Adrenal gland (tissue), 12 donors: Measurements from ENCODE around the gene CDIP1. TPM values are rescaled to one million over a fixed set of nuclear protein-coding genes. Genes with fewer than 3 reads are reported as not detected.

ENCODE experiments used
- DNase-seq, 7 donors: peaks; one replicate each; pipeline ENCODE4 v3.0.0-alpha.2; 2019 to 2020
- H3K27ac ChIP-seq, 5 donors: fragments of 200-600 bp; sonication (generic) in 4 of 5; 1 replicate in 3 of 5; 2 replicates in 2 of 5; pipeline versions ENCODE4 v1.5.1 to v1.8.0; 2016 to 2020; ENCODE audit warnings: mild to moderate bottlenecking in 1 of 5
- H3K27me3 ChIP-seq: fragments of 200-600 bp; 2 replicates; pipeline ENCODE4 v1.8.0; 2021
- H3K36me3 ChIP-seq, 2 donors: fragments of 200-600 bp; replicated peaks in 1 of 2; 1 replicate in 1 of 2; 2 replicates in 1 of 2; pipeline versions ENCODE4 v1.5.1 to v1.8.0; 2018 to 2022
- H3K4me1 ChIP-seq, 2 donors: fragments of 200-600 bp; replicated peaks in 1 of 2; 1 replicate in 1 of 2; 2 replicates in 1 of 2; pipeline versions ENCODE4 v1.5.1 to v1.8.0; 2018 to 2021
- H3K4me3 ChIP-seq, 4 donors: fragments of 200-600 bp; sonication (generic) in 3 of 4; one replicate each; pipeline ENCODE4 v1.5.1; 2016 to 2018
- H3K9me3 ChIP-seq, 3 donors: fragments of 200-600 bp; sonication (generic) in 1 of 3; replicated peaks in 1 of 3; 1 replicate in 2 of 3; 2 replicates in 1 of 3; pipeline versions ENCODE4 v1.5.1 to v1.8.0; 2016 to 2021
- POLR2A ChIP-seq, 2 donors: fragments of 450-650 bp; IDR thresholded peaks; one replicate each; pipeline ENCODE4 v1.6.1; 2017; ENCODE audit warnings: antibody characterized with exemption in 2 of 2, mild to moderate bottlenecking in 2 of 2, moderate library complexity in 1 of 2
- WGBS, 4 donors: extraction: QIAGEN DNeasy Blood & Tissue Kit in 2 of 4; methylation state at CpG; one replicate each; pipeline versions ENCODE4 v1.1.5 to v1.1.7; 2013 to 2017; 5-methylcytosine and 5-hydroxymethylcytosine counted together
- intact Hi-C, 2 donors: fragments of 100-400 bp; cut with DNase I; formaldehyde crosslinking; loops; one replicate each; pipeline versions ENCODE4 v1.14.1 to v1.15.0; 2022 to 2023
- polyA plus RNA-seq, 3 donors: library from polyadenylated mRNA; stranded (reverse); fragments of 200-250 nt in 2 of 3; fragments of 350-450 nt in 1 of 3; fragmentation: Illumina TruSeq in 1 of 3; extraction: RNeasy Lipid Tissue Mini Kit (QIAGEN cat#74804) in 1 of 3; gene quantifications; one replicate each; pipeline ENCODE4 v1.2.3, GENCODE V29; 2013 to 2014
- total RNA-seq, 9 donors: library from RNA; depleted of rRNA in 4 of 9; stranded (reverse); fragments of >200 nt in 4 of 9; fragments of 120-200 nt in 1 of 9; fragmentation: NEBNext Ultra II Directional in 1 of 9; extraction: Animal tissue kit (Norgen Biotek cat#: 25700) in 1 of 9; gene quantifications; one replicate each; pipeline versions ENCODE4 v1.1.0 to v1.2.4, GENCODE V29; 2013 to 2023
- TF ChIP-seq, protein P1 (sequence below), 6 experiments: fragments of 450-650 bp in 4 of 6; fragments of 200-600 bp in 2 of 6; sonication (generic) in 1 of 6; IDR thresholded peaks; 1 replicate in 5 of 6; 2 replicates in 1 of 6; pipeline versions ENCODE4 v1.5.1 to v1.8.0; 2016 to 2021; ENCODE audit warnings: antibody characterized with exemption in 6 of 6, mild to moderate bottlenecking in 2 of 6, moderate library complexity in 1 of 6
- donor health status: healthy with polysubstance abuse.
- donor health status: Bipolar disorder and iron deficiency.
- donor health status: DM: yes; HTN: yes; CAD: no.
- donor health status: DM: no; HTN: no; CAD: no.
- donor health status: DM: no; HTN: no; CAD: no.
- donor health status: DM: yes; HTN: yes; CAD: no.

Gene CDIP1
- total and polyA plus RNA-seq, 12 donors: 23.6 to 68.0 (median 42.2) TPM

DNA sequence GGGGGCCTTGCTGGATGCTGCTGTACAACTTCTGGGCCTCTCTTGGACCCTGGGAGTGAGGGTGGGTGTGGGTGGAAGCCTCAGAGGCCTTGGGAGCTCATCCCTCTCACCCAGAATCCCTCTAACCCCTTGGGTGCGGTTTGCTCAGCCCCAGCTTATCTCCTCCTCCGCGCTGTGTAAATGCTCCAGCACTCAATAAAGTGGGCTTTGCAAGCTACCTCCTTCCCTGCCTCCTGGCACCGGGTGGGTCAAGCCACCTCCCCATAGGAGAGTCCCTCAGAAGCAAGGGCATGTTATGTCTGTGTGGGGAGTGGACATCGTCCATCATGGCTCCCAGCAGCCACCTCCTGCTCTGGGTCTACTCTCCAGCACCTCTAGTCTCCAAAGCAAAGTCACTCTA, 28.4 kb downstream of the CDIP1 start:
- TF ChIP-seq, protein P1, sequence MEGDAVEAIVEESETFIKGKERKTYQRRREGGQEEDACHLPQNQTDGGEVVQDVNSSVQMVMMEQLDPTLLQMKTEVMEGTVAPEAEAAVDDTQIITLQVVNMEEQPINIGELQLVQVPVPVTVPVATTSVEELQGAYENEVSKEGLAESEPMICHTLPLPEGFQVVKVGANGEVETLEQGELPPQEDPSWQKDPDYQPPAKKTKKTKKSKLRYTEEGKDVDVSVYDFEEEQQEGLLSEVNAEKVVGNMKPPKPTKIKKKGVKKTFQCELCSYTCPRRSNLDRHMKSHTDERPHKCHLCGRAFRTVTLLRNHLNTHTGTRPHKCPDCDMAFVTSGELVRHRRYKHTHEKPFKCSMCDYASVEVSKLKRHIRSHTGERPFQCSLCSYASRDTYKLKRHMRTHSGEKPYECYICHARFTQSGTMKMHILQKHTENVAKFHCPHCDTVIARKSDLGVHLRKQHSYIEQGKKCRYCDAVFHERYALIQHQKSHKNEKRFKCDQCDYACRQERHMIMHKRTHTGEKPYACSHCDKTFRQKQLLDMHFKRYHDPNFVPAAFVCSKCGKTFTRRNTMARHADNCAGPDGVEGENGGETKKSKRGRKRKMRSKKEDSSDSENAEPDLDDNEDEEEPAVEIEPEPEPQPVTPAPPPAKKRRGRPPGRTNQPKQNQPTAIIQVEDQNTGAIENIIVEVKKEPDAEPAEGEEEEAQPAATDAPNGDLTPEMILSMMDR (IDR thresholded peaks at IDR 0.05): no peak
- no peak for TF ChIP-seq POLR2A (IDR thresholded peaks at IDR 0.05)
- H3K9me3 ChIP-seq: no peaks in the 10 kb centered on the region
- H3K27me3 ChIP-seq: no peaks in the 10 kb centered on the region
- DNase-seq: no peak
- WGBS, 4 donors: 66 to 89% (median 81%) methylated on average over 2 to 5 of the region's 5 CpGs
- peaks cover 0 to 71% of the 10 kb centered on the region in 2 donors for H3K36me3 ChIP-seq
- no peak overlapping the region for H3K4me3 ChIP-seq
- H3K27ac ChIP-seq: no peak overlapping the region
- intact Hi-C loops: no loop called here
- H3K4me1 ChIP-seq: peaks cover 10 to 27% of the 10 kb centered on the region in 2 donors

DNA sequence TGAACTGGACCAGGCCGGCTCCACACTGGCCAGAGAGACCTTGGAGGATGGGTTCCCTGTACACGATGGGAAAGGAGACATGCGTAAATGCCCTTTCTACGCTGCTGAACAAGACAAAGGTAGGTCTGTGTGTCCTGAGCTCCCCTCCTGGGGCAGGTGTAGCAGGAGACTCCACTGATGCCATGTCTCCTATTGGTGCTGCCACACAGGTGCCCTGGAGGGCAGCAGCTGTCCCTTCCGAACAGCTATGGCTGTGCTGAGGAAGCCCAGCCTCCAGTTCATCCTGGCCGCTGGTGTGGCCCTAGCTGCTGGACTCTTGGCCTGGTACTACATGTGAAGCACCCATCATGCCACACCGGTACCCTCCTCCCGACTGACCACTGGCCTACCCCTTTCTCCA, 29.2 kb downstream of the CDIP1 start:
- TF ChIP-seq, protein P1 (IDR thresholded peaks at IDR 0.05): no peak
- no peak for TF ChIP-seq POLR2A (IDR thresholded peaks at IDR 0.05)
- DNase-seq: no peak
- H3K36me3 ChIP-seq: peaks cover 0 to 71% of the 10 kb centered on the region in 2 donors
- H3K4me3 ChIP-seq: no peak overlapping the region
- H3K4me1 ChIP-seq: peaks cover 3 to 20% of the 10 kb centered on the region in 2 donors
- 87 to 94% (median 91%) methylated on average over 6 to 8 of the region's 8 CpGs for WGBS, 4 donors
- intact Hi-C loops: loop anchor here (2.0 to 5.0 kb wide), 2 partner anchors 38 to 43 kb away; no protein-coding TSS in a partner anchor
- H3K27ac ChIP-seq: no peak overlapping the region
- no peaks in the 10 kb centered on the region for H3K27me3 ChIP-seq
- no peaks in the 10 kb centered on the region for H3K9me3 ChIP-seq

DNA sequence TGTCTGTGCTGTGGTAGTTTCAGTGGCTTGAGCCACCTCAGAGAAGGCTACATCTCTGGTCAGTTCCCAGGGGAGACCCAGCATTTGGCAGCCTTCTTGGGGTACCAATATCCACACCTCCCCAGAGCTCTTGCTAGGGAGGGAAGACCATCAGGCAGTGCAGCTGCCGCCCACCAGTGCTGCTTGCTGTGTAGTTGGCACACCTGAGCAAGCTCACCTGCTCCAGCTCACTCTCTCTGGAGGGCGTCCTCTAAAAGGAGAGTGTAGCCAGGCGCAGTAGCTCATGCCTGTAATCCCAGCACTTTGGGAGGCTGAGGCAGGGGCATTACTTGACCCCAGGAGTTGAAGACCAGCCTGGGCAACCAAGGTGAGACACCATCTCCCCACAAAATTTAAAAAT, 29.8 kb downstream of the CDIP1 start:
- Histone ChIP-seq H3K4me1 (peaks cover 0 to 14% of the 10 kb centered on the region in 2 donors), H3K4me3 (no peak overlapping the region), H3K36me3 (peaks cover 0 to 71% of the 10 kb centered on the region in 2 donors), H3K9me3 (no peaks in the 10 kb centered on the region), H3K27ac (no peak overlapping the region), H3K27me3 (no peaks in the 10 kb centered on the region)
- 92 to 100% (median 94%) methylated on average over 2 to 3 of the region's 3 CpGs for WGBS, 4 donors
- intact Hi-C loops: loop anchor here (2.0 to 5.0 kb wide), 2 partner anchors 38 to 44 kb away; no protein-coding TSS in a partner anchor
- no peak for DNase-seq
- TF ChIP-seq, protein P1 (IDR thresholded peaks at IDR 0.05): no peak
- no peak for TF ChIP-seq POLR2A (IDR thresholded peaks at IDR 0.05)

DNA sequence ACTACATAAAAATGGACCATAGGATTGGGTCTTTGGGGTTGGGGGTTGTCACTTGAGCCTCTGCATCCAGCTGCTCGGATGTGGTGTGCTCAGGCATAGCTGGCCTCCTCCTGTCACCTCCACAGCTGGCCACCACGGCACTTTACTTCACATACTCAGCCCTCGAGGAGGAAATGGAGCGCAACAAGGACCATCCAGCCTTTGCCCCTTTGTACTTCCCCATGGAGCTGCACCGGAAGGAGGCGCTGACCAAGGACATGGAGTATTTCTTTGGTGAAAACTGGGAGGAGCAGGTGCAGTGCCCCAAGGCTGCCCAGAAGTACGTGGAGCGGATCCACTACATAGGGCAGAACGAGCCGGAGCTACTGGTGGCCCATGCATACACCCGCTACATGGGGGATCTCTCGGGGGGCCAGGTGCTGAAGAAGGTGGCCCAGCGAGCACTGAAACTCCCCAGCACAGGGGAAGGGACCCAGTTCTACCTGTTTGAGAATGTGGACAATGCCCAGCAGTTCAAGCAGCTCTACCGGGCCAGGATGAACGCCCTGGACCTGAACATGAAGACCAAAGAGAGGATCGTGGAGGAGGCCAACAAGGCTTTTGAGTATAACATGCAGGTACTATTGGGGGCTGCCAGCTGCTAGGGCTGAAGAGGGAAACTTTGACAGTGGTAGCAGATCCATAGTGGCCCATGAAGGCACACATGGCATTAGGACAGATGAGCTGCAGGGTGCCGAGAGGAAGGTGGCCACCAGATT, 30.8 kb downstream of the CDIP1 start:
- Histone ChIP-seq H3K36me3 (peaks cover 0 to 63% of the 10 kb centered on the region in 2 donors), H3K27ac (no peak overlapping the region), H3K4me1 (peaks cover 0 to 4% of the 10 kb centered on the region in 2 donors), H3K9me3 (no peaks in the 10 kb centered on the region), H3K4me3 (no peak overlapping the region), H3K27me3 (no peaks in the 10 kb centered on the region)
- TF ChIP-seq, protein P1 (IDR thresholded peaks at IDR 0.05): no peak
- no peak for TF ChIP-seq POLR2A (IDR thresholded peaks at IDR 0.05)
- intact Hi-C loops: loop anchor here (2.0 to 5.0 kb wide), 2 partner anchors 40 to 45 kb away; no protein-coding TSS in a partner anchor
- WGBS, 4 donors: 83 to 91% (median 86%) methylated on average over 15 to 17 of the region's 17 CpGs
- no peak for DNase-seq
